ENCODE data around the gene CCDC92B.
"Not testable (repeated sequence)": the region's sequence is repeated elsewhere in the genome, so short reads cannot be mapped to it uniquely, and the experiment has no call there.

CCDC92B gene

GRCh38 chr17:2749058-2749783 is at the start of gene CCDC92B:
TSS of gene CCDC92B (minus strand) at chr17:2749652. CDS start at chr17:2735145, 14,507 bp downstream.
- DNase-seq: no peak

GRCh38 chr17:2798678-2799077 is 49.2 kb upstream of the CCDC92B start:
- DNase-seq: no peak

- no peak for DNase-seq
Measured at GRCh38 chr17:2798188-2798587, 48.7 kb upstream of the CCDC92B start.

- DNase-seq: no peak
Measured at GRCh38 chr17:2797637-2798036, 48.2 kb upstream of the CCDC92B start.

GRCh38 chr17:2797226-2797625 is 47.8 kb upstream of the CCDC92B start:
- DNase-seq: no peak

- DNase-seq: no peak
Measured at GRCh38 chr17:2796164-2797125, 47.0 kb upstream of the CCDC92B start, which contains the start of gene RAP1GAP2. TSS of gene RAP1GAP2 (plus strand) at chr17:2796438. CDS start at chr17:2796528, 90 bp downstream.

GRCh38 chr17:2795441-2796163 is 46.1 kb upstream of the CCDC92B start:
- DNase-seq: no peak

GRCh38 chr17:2794111-2794803 is 44.8 kb upstream of the CCDC92B start:
- DNase-seq: no peak

- no peak for DNase-seq
Measured at GRCh38 chr17:2792366-2793169, 43.1 kb upstream of the CCDC92B start.

- DNase-seq: no peak
Measured at GRCh38 chr17:2789700-2790099, 40.2 kb upstream of the CCDC92B start.

GRCh38 chr17:2786176-2786881 is 36.9 kb upstream of the CCDC92B start:
- DNase-seq: peak; percentile 74

GRCh38 chr17:2785376-2785775 is 35.9 kb upstream of the CCDC92B start:
- not testable (repeated sequence) for DNase-seq

GRCh38 chr17:2784864-2785263 is 35.4 kb upstream of the CCDC92B start:
- no peak for DNase-seq

GRCh38 chr17:2783310-2784030 is 34.0 kb upstream of the CCDC92B start:
- no peak for DNase-seq

- DNase-seq: peak; percentile 39
Measured at GRCh38 chr17:2782055-2782454, 32.6 kb upstream of the CCDC92B start.

- DNase-seq: not testable (repeated sequence)
Measured at GRCh38 chr17:2781598-2781997, 32.1 kb upstream of the CCDC92B start.

GRCh38 chr17:2780931-2781454 is 31.5 kb upstream of the CCDC92B start:
- DNase-seq: no peak

- no peak for DNase-seq
Measured at GRCh38 chr17:2780256-2780655, 30.8 kb upstream of the CCDC92B start.

- DNase-seq: no peak
Measured at GRCh38 chr17:2779545-2779944, 30.1 kb upstream of the CCDC92B start.

GRCh38 chr17:2778489-2778888 is 29.0 kb upstream of the CCDC92B start:
- no peak for DNase-seq
